ENCODE results near the gene MYL6B.
"Not testable (repeated sequence)": the region's sequence is repeated elsewhere in the genome, so short reads cannot be mapped to it uniquely, and the experiment has no call there.

MYL6B gene

DNA sequence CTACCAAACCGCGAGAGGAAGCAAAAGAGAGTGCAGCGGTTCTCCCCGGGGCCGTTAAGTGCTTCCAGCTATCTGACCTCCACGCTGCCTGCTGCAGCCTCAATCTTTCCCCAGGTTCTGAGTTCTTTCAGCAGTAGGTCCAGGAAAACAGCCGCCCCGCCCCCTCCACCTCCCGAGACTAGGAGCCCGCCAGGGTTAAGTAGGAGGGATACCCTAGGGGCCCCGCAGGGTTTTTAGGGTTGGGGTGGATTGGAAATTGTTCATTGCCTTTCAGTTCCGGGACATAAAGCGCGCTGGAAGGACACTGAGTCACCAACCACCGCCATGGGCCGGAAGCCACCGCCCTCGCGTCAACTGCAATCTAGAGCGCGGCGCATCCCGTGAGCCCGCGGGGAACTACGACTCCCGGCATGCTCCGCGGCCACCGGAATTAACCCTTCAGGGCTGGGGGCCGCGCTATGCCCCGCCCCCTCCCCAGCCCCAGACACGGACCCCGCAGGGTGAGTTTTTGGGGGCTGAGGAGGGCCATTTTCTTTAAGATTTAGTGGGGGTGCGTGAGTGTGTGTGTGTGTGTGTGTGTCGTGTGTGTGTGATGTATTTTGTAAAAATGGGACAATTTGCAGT, at the start of gene MYL6B:
Gene MYL6B (plus strand): TSS at position 456 of the 624 bp plus-strand sequence. CDS start 1,332 bp downstream, outside the sequence.
- peak; percentile 86 for DNase-seq (ENCODE audit: low read depth)

DNA sequence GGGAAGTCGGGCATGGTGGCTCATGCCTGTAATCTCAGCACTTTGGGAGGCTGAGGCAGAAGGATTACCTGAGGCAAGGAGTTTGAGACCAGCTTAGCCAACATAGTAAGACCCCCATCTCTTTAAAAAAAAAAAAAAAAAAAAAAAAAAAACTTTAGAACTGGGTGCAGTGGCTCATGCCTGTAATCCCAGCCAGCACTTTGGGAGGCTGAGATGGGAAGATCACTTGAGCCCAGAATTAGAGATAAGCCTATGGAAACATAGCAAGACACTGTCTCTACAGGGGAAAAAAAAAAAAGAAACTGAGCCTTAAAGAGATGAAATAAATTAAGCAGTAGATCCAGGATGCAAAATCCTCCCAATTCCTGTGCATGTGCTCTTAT, 49.7 kb upstream of the MYL6B start:
- no peak for DNase-seq (ENCODE audit: low read depth)

- DNase-seq (ENCODE audit: low read depth), result no peak
Measured at GRCh38 chr12:56103066-56103711, 49.2 kb upstream of the MYL6B start.

- no peak for DNase-seq (ENCODE audit: low read depth)
Measured at GRCh38 chr12:56103823-56104108, 48.6 kb upstream of the MYL6B start.

- DNase-seq (ENCODE audit: low read depth), result peak; percentile 98
Measured at GRCh38 chr12:56104109-56104814, 48.1 kb upstream of the MYL6B start, which contains the start of gene PA2G4. Gene PA2G4 (plus strand): TSS chr12:56104559. CDS start chr12:56104738, 179 bp downstream.

GRCh38 chr12:56104815-56105608, 47.4 kb upstream of the MYL6B start:
- no peak for DNase-seq (ENCODE audit: low read depth)

DNA sequence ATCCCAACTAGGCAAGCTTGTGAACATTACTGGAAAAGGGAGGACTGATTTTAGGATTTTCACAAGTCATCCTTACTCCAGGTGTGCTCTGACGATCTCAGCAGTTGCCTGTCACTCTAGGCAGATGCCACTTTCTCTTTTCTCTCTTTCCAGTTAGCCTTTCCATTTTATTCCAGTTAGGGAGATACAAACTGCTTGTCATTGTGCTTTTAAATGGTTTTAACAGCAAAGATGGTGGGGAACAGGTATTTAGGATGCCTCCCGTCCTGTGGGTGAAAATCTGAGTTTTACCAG, 46.8 kb upstream of the MYL6B start:
- DNase-seq (ENCODE audit: low read depth), result no peak

DNA sequence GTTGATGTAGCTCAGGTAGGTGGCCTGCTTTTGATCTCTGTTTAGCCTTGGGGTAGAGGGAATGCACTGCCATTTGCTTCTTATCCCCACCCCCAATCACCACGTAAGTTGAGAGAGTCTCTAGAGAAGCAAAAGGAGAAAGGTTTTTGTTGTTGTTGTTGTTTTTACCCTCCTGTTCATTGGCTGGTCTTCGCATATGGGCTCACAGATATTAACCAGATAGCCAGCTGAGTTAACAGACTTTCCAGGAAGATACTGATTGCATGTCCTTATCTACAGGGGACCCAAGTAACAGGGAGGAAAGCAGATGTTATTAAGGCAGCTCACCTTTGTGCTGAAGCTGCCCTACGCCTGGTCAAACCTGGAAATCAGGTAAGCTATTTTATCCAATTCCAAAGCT, 45.1 kb upstream of the MYL6B start:
- no peak for DNase-seq (ENCODE audit: low read depth)

- no peak for DNase-seq (ENCODE audit: low read depth)
Measured at GRCh38 chr12:56110571-56110970, 41.8 kb upstream of the MYL6B start.

DNA sequence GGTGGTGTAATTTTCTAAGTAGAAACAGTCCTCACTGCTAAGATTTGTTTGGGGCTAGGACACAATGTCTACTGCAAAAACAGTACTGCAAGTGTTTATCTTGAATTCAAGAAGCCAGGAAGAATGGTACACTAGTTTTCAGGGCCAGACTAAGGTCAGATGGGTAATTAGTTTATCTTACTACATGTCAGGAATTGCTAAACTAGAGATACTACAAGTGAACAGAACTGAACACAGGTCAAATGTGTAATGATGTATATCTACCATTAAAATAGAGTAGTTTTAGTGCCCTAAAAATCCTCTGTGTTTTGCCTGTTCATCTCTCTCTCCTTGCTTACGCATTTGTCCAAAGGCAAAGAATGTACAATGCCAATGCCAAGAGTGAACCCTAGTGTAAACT, 38.3 kb upstream of the MYL6B start:
- DNase-seq (ENCODE audit: low read depth), result no peak

DNA sequence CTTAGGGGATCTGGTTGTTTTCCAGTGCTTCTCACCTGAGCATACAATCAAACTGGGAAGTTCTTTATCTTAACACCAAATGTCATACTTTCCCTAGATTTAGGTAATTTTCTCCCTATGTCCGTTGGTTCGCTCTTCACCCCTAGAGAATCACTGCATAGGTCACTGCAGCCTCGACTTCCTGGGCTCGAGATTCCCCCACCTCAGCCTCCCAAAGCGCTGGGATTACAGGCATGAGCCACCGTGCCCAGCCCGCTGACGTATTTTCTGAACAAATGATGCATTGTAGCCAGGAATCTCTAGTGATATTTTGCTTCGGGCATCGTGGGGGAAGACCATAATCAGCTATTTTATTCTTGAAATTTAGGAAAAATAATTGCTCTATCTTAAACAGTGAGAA, 37.1 kb upstream of the MYL6B start:
- peak; percentile 33 for DNase-seq (ENCODE audit: low read depth)

DNA sequence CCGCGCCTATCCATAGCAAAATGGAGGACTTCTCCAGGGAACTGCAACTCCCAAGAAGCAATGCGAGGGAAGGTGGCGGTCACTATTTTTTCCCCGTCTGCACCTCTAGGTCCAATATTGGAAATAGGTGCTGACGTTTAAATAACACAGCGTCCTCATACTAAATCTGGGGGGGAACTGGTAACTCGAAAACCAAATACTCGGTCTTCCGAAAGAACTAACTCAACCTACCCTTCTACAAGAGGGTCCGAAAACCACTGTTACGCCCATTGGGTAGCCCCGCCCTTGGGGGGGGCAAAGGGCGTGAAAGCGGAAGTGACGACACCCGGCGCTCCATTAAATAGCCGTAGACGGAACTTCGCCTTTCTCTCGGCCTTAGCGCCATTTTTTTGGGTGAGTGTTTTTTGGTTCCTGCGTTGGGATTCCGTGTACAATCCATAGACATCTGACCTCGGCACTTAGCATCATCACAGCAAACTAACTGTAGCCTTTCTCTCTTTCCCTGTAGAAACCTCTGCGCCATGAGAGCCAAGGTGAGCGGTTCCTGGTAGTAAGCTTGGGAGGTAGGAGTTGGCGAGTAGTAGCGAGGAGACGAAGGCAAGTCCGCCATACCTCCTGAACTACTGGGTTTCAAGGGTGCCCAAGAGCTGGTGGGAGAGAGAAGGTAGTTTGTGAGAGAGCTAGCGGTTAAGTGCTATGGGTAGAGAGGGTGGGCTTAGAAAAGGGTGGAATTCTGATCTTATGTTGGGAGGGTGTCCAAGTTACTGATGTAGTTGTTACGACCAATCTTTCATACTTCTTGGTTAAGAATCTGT, 35.9 kb upstream of the MYL6B start, which contains the start of gene RPL41:
Gene RPL41 (plus strand): TSS at position 367 of the 815 bp plus-strand sequence.
- DNase-seq (ENCODE audit: low read depth), result peak; percentile 89

GRCh38 chr12:56117082-56117706, 35.2 kb upstream of the MYL6B start:
- not testable (repeated sequence) for DNase-seq (ENCODE audit: low read depth)

DNA sequence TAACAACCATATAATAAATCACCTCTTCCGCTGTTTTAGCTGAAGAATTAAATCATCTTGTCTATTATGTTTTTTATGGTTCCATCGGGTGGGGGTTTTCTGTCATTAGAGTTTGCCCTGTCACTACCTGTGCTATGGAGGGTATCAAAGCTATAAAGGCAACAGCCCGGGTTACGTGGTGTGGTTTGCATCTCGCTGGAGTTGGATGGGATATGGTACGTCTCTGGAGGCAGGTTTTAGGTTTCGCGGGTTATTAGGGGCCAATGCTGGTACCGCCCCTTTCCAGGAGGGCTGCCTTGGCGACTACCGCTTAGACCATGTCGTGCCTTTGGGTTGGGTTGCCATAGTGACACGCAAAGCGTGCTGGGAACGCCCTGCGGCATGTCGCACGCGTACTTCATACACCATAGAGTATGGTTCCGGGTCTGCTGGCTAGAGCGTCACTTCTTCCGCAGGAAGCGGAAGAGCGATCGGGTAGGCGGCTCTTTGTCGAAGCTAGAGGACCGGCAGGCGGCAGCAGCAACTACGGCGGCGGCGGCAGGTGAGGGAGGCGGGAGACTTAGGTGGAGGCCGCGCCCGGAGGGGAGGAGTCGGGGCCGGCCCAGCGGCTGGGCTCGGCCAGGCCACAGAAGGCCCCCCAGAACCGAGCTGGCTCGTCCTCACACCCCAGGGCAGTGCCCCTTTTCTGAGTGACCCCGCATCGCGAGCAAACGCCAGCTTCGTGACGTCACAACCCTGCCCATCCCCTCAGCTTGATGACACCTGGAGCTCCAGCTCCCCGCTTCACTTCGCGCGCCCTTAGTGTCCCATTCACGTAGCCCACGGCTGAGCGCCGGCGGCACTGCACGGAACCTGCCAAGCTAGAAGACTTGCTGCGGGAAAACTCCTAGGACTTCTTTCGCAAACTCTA, 34.4 kb upstream of the MYL6B start, which contains the start of gene ZC3H10:
Gene ZC3H10 (plus strand): TSS at position 489 of the 910 bp plus-strand sequence. CDS start 2,297 bp downstream, outside the sequence.
- DNase-seq (ENCODE audit: low read depth), result peak; percentile 100

GRCh38 chr12:56118688-56119357, 33.6 kb upstream of the MYL6B start:
- DNase-seq (ENCODE audit: low read depth), result no peak

- DNase-seq (ENCODE audit: low read depth), result peak; percentile 92
Measured at GRCh38 chr12:56119361-56119796, 33.0 kb upstream of the MYL6B start.

DNA sequence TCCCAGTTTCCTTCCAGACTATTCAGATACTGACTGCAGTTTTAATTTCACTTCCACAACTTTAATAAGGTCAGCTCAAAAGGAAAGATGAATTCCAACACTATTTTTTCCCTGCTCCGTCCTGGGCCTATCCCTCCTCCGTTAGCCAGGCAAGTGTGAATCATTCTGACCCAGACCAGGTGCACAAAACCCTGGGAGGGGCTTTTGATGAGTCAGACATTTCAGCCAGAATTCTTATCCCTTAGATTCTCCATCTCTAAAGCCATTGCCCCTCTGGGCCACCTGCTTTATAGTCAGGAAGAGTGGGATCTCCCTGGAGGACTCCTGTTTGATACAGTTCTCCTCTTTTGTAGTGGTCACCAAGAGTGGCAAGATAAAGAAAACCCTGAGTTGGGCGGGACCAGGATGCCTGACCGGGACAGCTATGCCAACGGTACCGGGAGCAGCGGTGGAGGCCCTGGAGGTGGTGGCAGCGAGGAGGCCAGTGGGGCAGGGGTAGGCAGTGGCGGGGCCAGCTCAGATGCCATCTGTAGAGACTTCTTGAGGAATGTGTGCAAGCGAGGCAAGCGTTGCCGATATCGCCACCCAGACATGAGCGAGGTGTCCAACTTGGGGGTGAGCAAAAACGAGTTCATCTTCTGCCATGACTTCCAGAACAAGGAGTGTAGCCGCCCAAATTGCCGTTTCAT, 32.1 kb upstream of the MYL6B start:
- no peak for DNase-seq (ENCODE audit: low read depth)

GRCh38 chr12:56121204-56121870, 31.1 kb upstream of the MYL6B start:
- DNase-seq (ENCODE audit: low read depth), result no peak
